Esophagus squamous epithelium (tissue), 4 donors: ENCODE results near the gene ZNF469.

ENCODE experiments used
- CTCF ChIP-seq, 6 experiments: fragments of 450-650 bp in 4 of 6; fragments of 200-600 bp in 2 of 6; sonication (generic) in 2 of 6; IDR thresholded peaks; one replicate each; pipeline ENCODE4 v1.5.1; 2016 to 2019; ENCODE audit warnings: antibody characterized with exemption in 6 of 6, mild to moderate bottlenecking in 4 of 6, moderate library complexity in 4 of 6
- POLR2A ChIP-seq, 4 donors: fragments of 450-650 bp; IDR thresholded peaks; one replicate each; pipeline ENCODE4 v1.6.1; 2017; ENCODE audit warnings: antibody characterized with exemption in 4 of 4, mild to moderate bottlenecking in 4 of 4, moderate library complexity in 3 of 4

- TF ChIP-seq CTCF (IDR thresholded peaks at IDR 0.05) = no peak
- TF ChIP-seq POLR2A (IDR thresholded peaks at IDR 0.05) = no peak
Measured at GRCh38 chr16:88353232-88353631, 29.5 kb upstream of the ZNF469 start.
